ENCODE data around the gene DYNC2H1.

DYNC2H1 gene

GRCh38 chr11:103499710-103500340, 390.6 kb downstream of the DYNC2H1 start:
- Histone ChIP-seq H3K9me3 (ENCODE audit: control insufficient read depth, low read depth, low read length) (no peaks in the 10 kb centered on the region), H3K27me3 (ENCODE audit: control insufficient read depth, insufficient read depth, low read length) (no peaks in the 10 kb centered on the region), H3K4me1 (ENCODE audit: control insufficient read depth, low read depth, low read length) (peaks cover 5% of the 10 kb centered on the region), H3K9ac (ENCODE audit: low read length) (no peak overlapping the region), H3K27ac (ENCODE audit: low read length) (no peak overlapping the region), H3K4me3 (ENCODE audit: low read length) (no peak overlapping the region), H3K36me3 (ENCODE audit: control insufficient read depth, low read depth, low read length) (no peaks in the 10 kb centered on the region)

GRCh38 chr11:103515283-103515682, 406.1 kb downstream of the DYNC2H1 start:
- no peaks in the 10 kb centered on the region for H3K27me3 ChIP-seq (ENCODE audit: control insufficient read depth, insufficient read depth, low read length)
- H3K36me3 ChIP-seq (ENCODE audit: control insufficient read depth, low read depth, low read length) = no peaks in the 10 kb centered on the region
- no peak overlapping the region for H3K9ac ChIP-seq (ENCODE audit: low read length)
- no peak overlapping the region for H3K27ac ChIP-seq (ENCODE audit: low read length)
- H3K4me3 ChIP-seq (ENCODE audit: low read length) = no peak overlapping the region
- H3K4me1 ChIP-seq (ENCODE audit: control insufficient read depth, low read depth, low read length) = no peaks in the 10 kb centered on the region
- H3K9me3 ChIP-seq (ENCODE audit: control insufficient read depth, low read depth, low read length) = no peaks in the 10 kb centered on the region

- Histone ChIP-seq H3K9me3 (ENCODE audit: control insufficient read depth, low read depth, low read length) (no peaks in the 10 kb centered on the region), H3K27ac (ENCODE audit: low read length) (no peak overlapping the region), H3K36me3 (ENCODE audit: control insufficient read depth, low read depth, low read length) (no peaks in the 10 kb centered on the region), H3K27me3 (ENCODE audit: control insufficient read depth, insufficient read depth, low read length) (no peaks in the 10 kb centered on the region), H3K4me1 (ENCODE audit: control insufficient read depth, low read depth, low read length) (peaks cover 3% of the 10 kb centered on the region), H3K4me3 (ENCODE audit: low read length) (no peak overlapping the region), H3K9ac (ENCODE audit: low read length) (no peak overlapping the region)
Observed at GRCh38 chr11:103520792-103521191, 411.6 kb downstream of the DYNC2H1 start.

DNA sequence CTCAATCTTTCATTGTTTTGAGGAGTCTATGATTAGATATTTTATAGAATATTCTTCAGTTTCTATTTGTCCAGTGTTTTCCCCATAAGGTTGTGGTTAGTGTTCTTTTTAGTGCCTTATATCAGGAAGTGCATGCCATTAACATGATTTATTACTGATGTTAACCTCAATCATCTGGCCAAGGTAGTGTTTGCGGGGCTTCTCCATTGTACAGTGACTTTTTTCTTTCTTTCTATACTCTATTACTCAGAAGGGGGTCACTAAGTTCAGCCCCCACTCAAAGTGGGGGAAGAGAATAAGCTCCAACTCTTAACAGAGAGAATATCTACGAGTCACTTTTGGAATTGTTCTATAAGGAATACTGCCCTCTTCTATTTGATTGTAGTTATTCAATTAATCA, 415.8 kb downstream of the DYNC2H1 start:
- Histone ChIP-seq H3K9me3 (ENCODE audit: control insufficient read depth, low read depth, low read length) (no peaks in the 10 kb centered on the region), H3K9ac (ENCODE audit: low read length) (no peak overlapping the region), H3K27ac (ENCODE audit: low read length) (no peak overlapping the region), H3K27me3 (ENCODE audit: control insufficient read depth, insufficient read depth, low read length) (no peaks in the 10 kb centered on the region), H3K4me1 (ENCODE audit: control insufficient read depth, low read depth, low read length) (peaks cover 11% of the 10 kb centered on the region), H3K36me3 (ENCODE audit: control insufficient read depth, low read depth, low read length) (no peaks in the 10 kb centered on the region), H3K4me3 (ENCODE audit: low read length) (no peak overlapping the region)

DNA sequence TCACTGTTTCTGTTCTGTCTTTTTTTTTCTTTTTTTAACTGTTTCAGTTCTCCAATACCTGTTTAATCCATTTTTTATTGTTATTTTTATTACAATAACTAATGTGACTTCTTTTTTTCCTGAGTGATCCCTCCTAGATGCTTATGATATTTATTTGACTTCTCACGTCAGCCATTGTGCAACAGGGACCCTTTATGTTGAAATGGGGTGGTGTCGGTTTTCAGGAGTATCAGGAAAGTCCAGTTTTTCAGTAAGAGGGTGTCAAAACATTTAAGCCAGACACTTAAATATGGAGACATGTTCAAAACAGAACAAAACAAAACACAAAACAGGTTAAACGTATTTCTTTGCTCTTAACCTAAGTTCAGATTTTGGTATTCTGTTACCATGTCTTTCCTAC, 418.8 kb downstream of the DYNC2H1 start:
- no peaks in the 10 kb centered on the region for H3K27me3 ChIP-seq (ENCODE audit: control insufficient read depth, insufficient read depth, low read length)
- H3K4me1 ChIP-seq (ENCODE audit: control insufficient read depth, low read depth, low read length) = peaks cover 7% of the 10 kb centered on the region
- no peak overlapping the region for H3K4me3 ChIP-seq (ENCODE audit: low read length)
- H3K36me3 ChIP-seq (ENCODE audit: control insufficient read depth, low read depth, low read length) = no peaks in the 10 kb centered on the region
- no peaks in the 10 kb centered on the region for H3K9me3 ChIP-seq (ENCODE audit: control insufficient read depth, low read depth, low read length)
- H3K9ac ChIP-seq (ENCODE audit: low read length) = no peak overlapping the region
- H3K27ac ChIP-seq (ENCODE audit: low read length) = no peak overlapping the region

DNA sequence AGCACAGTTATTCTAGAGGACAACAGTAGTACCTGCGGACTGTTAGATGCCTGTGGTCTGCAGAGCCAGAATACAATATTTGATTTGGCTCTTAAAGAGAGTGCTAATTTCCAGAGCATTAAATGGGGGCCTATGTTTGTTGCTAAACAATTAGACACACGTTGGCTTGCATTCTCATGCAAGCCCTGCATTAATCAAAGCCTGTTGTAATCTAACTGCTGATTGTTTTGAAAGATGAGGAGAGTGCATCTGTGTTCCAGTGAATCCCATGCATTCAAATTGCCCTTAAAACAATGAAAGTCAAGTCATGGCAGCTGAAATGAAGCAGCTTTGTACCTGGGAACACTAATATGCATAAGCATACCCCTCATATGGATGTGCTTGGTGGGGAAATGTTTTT, 419.4 kb downstream of the DYNC2H1 start:
- Histone ChIP-seq H3K9me3 (ENCODE audit: control insufficient read depth, low read depth, low read length) (no peaks in the 10 kb centered on the region), H3K4me1 (ENCODE audit: control insufficient read depth, low read depth, low read length) (peaks cover 7% of the 10 kb centered on the region), H3K27me3 (ENCODE audit: control insufficient read depth, insufficient read depth, low read length) (no peaks in the 10 kb centered on the region), H3K9ac (ENCODE audit: low read length) (no peak overlapping the region), H3K4me3 (ENCODE audit: low read length) (no peak overlapping the region), H3K36me3 (ENCODE audit: control insufficient read depth, low read depth, low read length) (no peaks in the 10 kb centered on the region), H3K27ac (ENCODE audit: low read length) (no peak overlapping the region)

DNA sequence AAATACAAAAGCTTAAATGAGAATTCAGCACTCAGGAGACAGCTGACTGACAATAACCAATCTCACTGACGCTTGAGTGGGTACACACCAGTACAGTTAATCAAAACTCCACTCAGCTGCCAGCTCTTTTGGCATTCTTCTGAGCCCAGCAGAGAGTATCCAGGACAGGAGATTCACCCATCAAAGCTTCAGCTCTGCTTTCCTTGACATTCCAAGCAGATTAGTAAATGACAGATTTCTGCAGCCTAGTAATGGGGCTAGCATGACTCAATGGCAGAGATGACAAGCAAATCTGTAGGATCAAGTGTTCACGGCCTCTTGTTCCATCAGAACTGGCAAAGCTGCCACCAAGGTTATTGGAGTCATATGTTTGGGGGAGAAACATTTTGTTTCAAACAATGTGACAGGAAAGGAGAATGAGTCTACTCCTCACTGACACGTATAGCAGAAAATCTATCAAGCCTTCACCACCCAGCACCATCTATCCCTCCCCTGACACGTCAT, 420.0 kb downstream of the DYNC2H1 start:
- no peak overlapping the region for H3K9ac ChIP-seq (ENCODE audit: low read length)
- no peaks in the 10 kb centered on the region for H3K27me3 ChIP-seq (ENCODE audit: control insufficient read depth, insufficient read depth, low read length)
- no peaks in the 10 kb centered on the region for H3K9me3 ChIP-seq (ENCODE audit: control insufficient read depth, low read depth, low read length)
- H3K4me3 ChIP-seq (ENCODE audit: low read length) = no peak overlapping the region
- no peaks in the 10 kb centered on the region for H3K36me3 ChIP-seq (ENCODE audit: control insufficient read depth, low read depth, low read length)
- H3K4me1 ChIP-seq (ENCODE audit: control insufficient read depth, low read depth, low read length) = peaks cover 7% of the 10 kb centered on the region
- no peak overlapping the region for H3K27ac ChIP-seq (ENCODE audit: low read length)
